Endometrial microvascular endothelial cells (primary cell): ENCODE results near the gene UQCR11. TPM values are rescaled to one million over a fixed set of nuclear protein-coding genes. Genes with fewer than 3 reads are reported as not detected.

Source experiments
- in situ Hi-C: cut with HindIII; loops from 2 replicates; pipeline ENCODE4 v1.10.0; 2017; ENCODE audit warnings: low sequenced_read_pairs, low pct_unique_long_range_greater_than_20kb; ENCODE audit errors: inconsistent ontology term
- total RNA-seq: library from RNA; depleted of rRNA; stranded (reverse); fragments of >200 nt; gene quantifications from one replicate; pipeline ENCODE4 v1.2.3, GENCODE V29; 2015; ENCODE audit errors: inconsistent ontology term

The UQCR11 gene
- 46.6 TPM for total RNA-seq

- in situ Hi-C loops, result no loop called here
These were observed at the start of gene UQCR11 for GRCh38 chr19:1605236-1606137. UQCR11 (minus strand) TSS chr19:1605462; CDS start chr19:1605409, 53 bp downstream.

- in situ Hi-C loops, result no loop called here
These were observed 49.0 kb upstream of the UQCR11 start for GRCh38 chr19:1654178-1654792.

- in situ Hi-C loops, result no loop called here
These were observed 48.0 kb upstream of the UQCR11 start for GRCh38 chr19:1653300-1653628.

- in situ Hi-C loops, result no loop called here
These were observed 47.4 kb upstream of the UQCR11 start, which contains the start of gene TCF3 for GRCh38 chr19:1652471-1653299. TCF3 (minus strand) TSS chr19:1652615; CDS start chr19:1650248, 2,367 bp downstream.

GRCh38 chr19:1651568-1652291, 46.5 kb upstream of the UQCR11 start:
- in situ Hi-C loops, result no loop called here

GRCh38 chr19:1650650-1651567, 45.6 kb upstream of the UQCR11 start:
- in situ Hi-C loops, result no loop called here

GRCh38 chr19:1649706-1650649, 44.7 kb upstream of the UQCR11 start:
- in situ Hi-C loops, result no loop called here

GRCh38 chr19:1648920-1649541, 43.8 kb upstream of the UQCR11 start:
- in situ Hi-C loops, result no loop called here

GRCh38 chr19:1648459-1648849, 43.2 kb upstream of the UQCR11 start:
- in situ Hi-C loops, result no loop called here

- in situ Hi-C loops, result no loop called here
These were observed 42.5 kb upstream of the UQCR11 start for GRCh38 chr19:1647501-1648458.

GRCh38 chr19:1646659-1647453, 41.6 kb upstream of the UQCR11 start:
- in situ Hi-C loops, result no loop called here

- in situ Hi-C loops, result no loop called here
These were observed 40.9 kb upstream of the UQCR11 start for GRCh38 chr19:1646149-1646548.

- in situ Hi-C loops, result no loop called here
These were observed 40.0 kb upstream of the UQCR11 start for GRCh38 chr19:1645299-1645698.

- in situ Hi-C loops, result no loop called here
These were observed 38.8 kb upstream of the UQCR11 start for GRCh38 chr19:1644070-1644469.
